K562 (cell line): Measurements from ENCODE around the gene SKP2. TPM values are rescaled to one million over a fixed set of nuclear protein-coding genes. Genes with fewer than 3 reads are reported as not detected.
A peak's percentile ranks its signal among the peaks of the same experiment; 100 is the strongest.

Experiments used
- BHLHE40 ChIP-seq: IDR thresholded peaks from 2 replicates; pipeline ENCODE4 v1.6.1; 2011; ENCODE audit warnings: low read length, improper control_type of control experiment
- CHCHD3 ChIP-seq: fragments of 250-450 bp; sonication (Bioruptor Pico); IDR thresholded peaks from 2 replicates; pipeline ENCODE4 v2.1.2; 2022; ENCODE audit warnings: mild to moderate bottlenecking
- CREB3L1 ChIP-seq: fragments of 450-650 bp; IDR thresholded peaks from 2 replicates; pipeline ENCODE4 v1.6.1; 2014; ENCODE audit warnings: low read depth, mild to moderate bottlenecking, moderate library complexity, borderline replicate concordance
- CREM ChIP-seq: IDR thresholded peaks from 2 replicates; pipeline ENCODE4 v1.6.1; 2014; ENCODE audit warnings: antibody characterized with exemption, low read depth
- CSDE1 ChIP-seq, 2 experiments: fragments of 450-650 bp; IDR thresholded peaks; 2 replicates each; pipeline ENCODE4 v1.6.1; 2016; ENCODE audit warnings: mild to moderate bottlenecking in 1 of 2
- FOXM1 ChIP-seq, 2 experiments: fragments of 450-650 bp in 1 of 2; sonication (generic) in 1 of 2; formaldehyde crosslinking in 1 of 2; IDR thresholded peaks; 2 replicates each; pipeline versions ENCODE4 v1.6.1 to v1.9.0; 2017 to 2022; ENCODE audit warnings: low read depth in 2 of 2, mild to moderate bottlenecking in 2 of 2, missing genetic modification reagents in 1 of 2, moderate library complexity in 1 of 2
- FOXP1 ChIP-seq: sonication (generic); formaldehyde crosslinking; IDR thresholded peaks from 2 replicates; pipeline ENCODE4 v1.8.0; 2022; ENCODE audit warnings: mild to moderate bottlenecking, missing genetic modification reagents
- HDAC2 ChIP-seq: fragments of 450-650 bp; IDR thresholded peaks from 2 replicates; pipeline ENCODE4 v1.6.1; 2016; ENCODE audit warnings: mild to moderate bottlenecking
- KAT8 ChIP-seq: fragments of 450-650 bp; IDR thresholded peaks from 2 replicates; pipeline ENCODE4 v1.6.1; 2016; ENCODE audit warnings: low read depth, mild to moderate bottlenecking
- LCOR ChIP-seq: sonication (generic); formaldehyde crosslinking; IDR thresholded peaks from 2 replicates; pipeline ENCODE4 v1.8.0; 2022; ENCODE audit warnings: mild to moderate bottlenecking, missing genetic modification reagents
- MTA1 ChIP-seq: fragments of 450-650 bp; IDR thresholded peaks from 2 replicates; pipeline ENCODE4 v1.6.1; 2017; ENCODE audit warnings: borderline replicate concordance
- NBN ChIP-seq: fragments of 450-650 bp; IDR thresholded peaks from 2 replicates; pipeline ENCODE4 v1.6.1; 2016; ENCODE audit warnings: low read depth, mild to moderate bottlenecking
- NCOA4 ChIP-seq: fragments of 450-650 bp; IDR thresholded peaks from 2 replicates; pipeline ENCODE4 v1.6.1; 2018; ENCODE audit warnings: mild to moderate bottlenecking; ENCODE audit not compliant: partially characterized antibody
- NFIC ChIP-seq: fragments of 450-650 bp; IDR thresholded peaks from 2 replicates; pipeline ENCODE4 v1.6.1; 2017; ENCODE audit warnings: mild to moderate bottlenecking, inconsistent platforms
- NFXL1 ChIP-seq: fragments of 450-650 bp; formaldehyde crosslinking; IDR thresholded peaks from 2 replicates; pipeline ENCODE4 v1.4.0; 2021; ENCODE audit warnings: mild to moderate bottlenecking
- NRF1 ChIP-seq, 2 experiments: fragments of 450-650 bp; IDR thresholded peaks in 1 of 2; conservative IDR thresholded peaks in 1 of 2; 2 replicates each; pipeline ENCODE4 v1.6.1; 2014; ENCODE audit warnings: mild to moderate bottlenecking in 2 of 2
- PML ChIP-seq: IDR thresholded peaks from 2 replicates; pipeline ENCODE4 v1.6.1; 2012; ENCODE audit warnings: low read length, inconsistent platforms
- POLR2AphosphoS5 ChIP-seq: IDR thresholded peaks from 2 replicates; pipeline ENCODE4 v1.6.1; 2011; ENCODE audit warnings: mild to moderate bottlenecking, low read depth, low read length, moderate library complexity; ENCODE audit not compliant: control insufficient read depth, insufficient read depth
- SFPQ ChIP-seq: fragments of 200-400 bp; formaldehyde crosslinking; IDR thresholded peaks from 2 replicates; pipeline ENCODE4 v1.6.1; 2017; ENCODE audit warnings: mild to moderate bottlenecking, low read depth, low read length, moderate library complexity
- TAF1 ChIP-seq: IDR thresholded peaks from 2 replicates; pipeline ENCODE4 v1.6.1; 2011; ENCODE audit warnings: mild to moderate bottlenecking, low read length, moderate library complexity; ENCODE audit not compliant: insufficient read depth, control insufficient read depth, severe bottlenecking; ENCODE audit errors: extremely low read depth
- TBL1XR1 ChIP-seq, 2 experiments: IDR thresholded peaks; 2 replicates each; pipeline ENCODE4 v1.6.1; 2012; ENCODE audit warnings: improper control_type of control experiment in 2 of 2, low read length in 2 of 2, mild to moderate bottlenecking in 1 of 2
- XRCC3 ChIP-seq: fragments of 450-650 bp; IDR thresholded peaks from 2 replicates; pipeline ENCODE4 v1.6.1; 2017; ENCODE audit warnings: mild to moderate bottlenecking, moderate library complexity
- ZNF140 ChIP-seq: fragments of 250-450 bp; sonication (Bioruptor Pico); IDR thresholded peaks from 2 replicates; pipeline ENCODE4 v1.8.0; 2021; ENCODE audit warnings: moderate library complexity, mild to moderate bottlenecking, inconsistent platforms
- ZNF639 ChIP-seq, 2 experiments: fragments of 200-800 bp in 1 of 2; sonication (Bioruptor generic) in 1 of 2; sonication (generic) in 1 of 2; formaldehyde crosslinking in 1 of 2; IDR thresholded peaks in 1 of 2; conservative IDR thresholded peaks in 1 of 2; 2 replicates each; pipeline versions ENCODE4 v1.5.0 to v1.6.1; 2016 to 2020; ENCODE audit warnings: missing compliant biosample characterization in 1 of 2, missing genetic modification characterization in 1 of 2, missing genetic modification reagents in 1 of 2
- polyA plus RNA-seq, 8 experiments: library from polyadenylated mRNA; depleted of rRNA in 4 of 8; stranded (reverse) in 5 of 8; unstranded in 3 of 8; fragments of >200 nt; fragmentation: Nextera tagmentation in 2 of 8; fragmentation: Illumina TruSeq in 1 of 8; extraction: Ambion mirVana in 2 of 8; extraction: Trizol in 1 of 8; gene quantifications; 2 replicates each; pipeline versions ENCODE4 v1.2.1 to v1.2.3, GENCODE V29; 2011 to 2014; ENCODE audit warnings: inconsistent platforms in 1 of 8, missing spikeins in 1 of 8
- total RNA-seq, 7 experiments: library from RNA; depleted of rRNA in 6 of 7; stranded (reverse); fragments of >200 nt in 6 of 7; fragmentation: Illumina TruSeq in 2 of 7; extraction: Trizol in 2 of 7; gene quantifications; 2 replicates each; pipeline versions ENCODE4 v1.2.1 to v1.2.3, GENCODE V29; 2011 to 2021; ENCODE audit warnings: low replicate concordance in 1 of 7

The SKP2 gene
- total and polyA plus RNA-seq, 9 of the 15 experiments (the other 6 are each of a cell fraction or from before 2014, with no cell fraction given) = 30.0 to 97.5 (median 80.8) TPM

- TF ChIP-seq POLR2AphosphoS5 = peak; percentile 81
- TF ChIP-seq ZNF639 (CRISPR knock-in tag; conservative IDR thresholded peaks at IDR 0.05 in 1 of 2, IDR thresholded peaks at IDR 0.05 in 1 of 2) = no peak
- TF ChIP-seq CREM = peak; percentile 99
- no peak for TF ChIP-seq SFPQ
- peak; percentile 91 for TF ChIP-seq TAF1
- 0 out of 2 replicates have a peak, but pooled peaks have one; percentile 49 for TF ChIP-seq HDAC2
- TF ChIP-seq XRCC3 = no peak
- TF ChIP-seq CSDE1 (IDR thresholded peaks at IDR 0.05) = peak in 1 of 2 experiments; percentile 51; a peak in 1 of 4 replicates
- 0 out of 2 replicates have a peak, but pooled peaks have one; percentile 12 for TF ChIP-seq FOXP1 (CRISPR knock-in tag)
- TF ChIP-seq PML = peak; percentile 42
- TF ChIP-seq MTA1 = peak; percentile 98
- no peak for TF ChIP-seq KAT8
- peak; percentile 46; the same call in 1 of the 2 replicates for TF ChIP-seq LCOR (CRISPR knock-in tag)
- peak; percentile 73 for TF ChIP-seq BHLHE40
- no peak for TF ChIP-seq ZNF140 (CRISPR knock-in tag)
- no peak for TF ChIP-seq FOXM1 (IDR thresholded peaks at IDR 0.05; ENCODE audit: low read depth)
- no peak for TF ChIP-seq FOXM1 (CRISPR knock-in tag; IDR thresholded peaks at IDR 0.05; ENCODE audit: low read depth)
- no peak for TF ChIP-seq NFXL1 (CRISPR knock-in tag)
- TF ChIP-seq NRF1 (conservative IDR thresholded peaks at IDR 0.05 in 1 of 2, IDR thresholded peaks at IDR 0.05 in 1 of 2) = peak; percentile 58 to 74
- peak in 1 of 2 experiments; percentile 89; a peak in 2 of 4 replicates for TF ChIP-seq TBL1XR1 (IDR thresholded peaks at IDR 0.05; ENCODE audit: low read length in 2 of 2)
- TF ChIP-seq NFIC = peak; percentile 43; the same call in 1 of the 2 replicates
- TF ChIP-seq CHCHD3 = no peak
- no peak for TF ChIP-seq CREB3L1
- peak; percentile 64; the same call in 1 of the 2 replicates for TF ChIP-seq NBN
- no peak for TF ChIP-seq NCOA4
Observed at GRCh38 chr5:36150676-36151433, 1.1 kb upstream of the SKP2 start (continued).
